IPS-15b (cell line): ENCODE results near the gene LRRC18.

ENCODE experiments used
- H3K27me3 ChIP-seq: one replicate; pipeline ENCODE4 v1.6.1; 2013; ENCODE audit warnings: low read length; ENCODE audit not compliant: control insufficient read depth, insufficient read depth
- H3K36me3 ChIP-seq: one replicate; pipeline ENCODE4 v1.6.1; 2013; ENCODE audit warnings: low read length; ENCODE audit not compliant: control insufficient read depth, insufficient read depth
- H3K4me1 ChIP-seq: one replicate; pipeline ENCODE4 v1.6.1; 2013; ENCODE audit warnings: mild to moderate bottlenecking, low read length; ENCODE audit not compliant: control insufficient read depth, insufficient read depth
- H3K4me3 ChIP-seq: one replicate; pipeline ENCODE4 v1.5.1; 2013; ENCODE audit warnings: low read depth, low read length
- H3K9ac ChIP-seq: one replicate; pipeline ENCODE4 v1.6.1; 2013; ENCODE audit warnings: low read depth, mild to moderate bottlenecking, low read length
- H3K9me3 ChIP-seq: one replicate; pipeline ENCODE4 v1.6.1; 2013; ENCODE audit warnings: mild to moderate bottlenecking, low read length; ENCODE audit not compliant: control insufficient read depth, insufficient read depth

The LRRC18 gene

DNA sequence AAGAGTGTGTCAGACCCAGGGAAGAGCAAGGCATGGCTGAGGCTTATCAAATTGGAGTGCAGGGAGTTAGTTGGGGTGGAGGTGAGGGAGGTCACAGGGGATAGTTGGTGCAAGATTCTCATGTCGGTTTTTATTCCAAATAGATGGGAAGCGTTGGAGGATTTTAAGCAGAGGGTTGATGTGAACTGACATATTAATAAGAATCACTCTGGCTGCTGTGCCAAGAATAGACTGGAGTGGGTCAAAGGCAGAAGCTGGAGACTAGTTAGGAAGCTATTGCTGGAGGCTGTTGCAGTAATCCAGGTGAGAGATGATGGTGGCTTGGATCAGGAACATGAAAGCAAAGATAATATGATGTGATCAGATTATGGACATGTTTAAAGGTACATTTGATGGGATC, 36.5 kb downstream of the LRRC18 start:
- no peak overlapping the region for H3K9ac ChIP-seq
- no peaks in the 10 kb centered on the region for H3K36me3 ChIP-seq
- no peaks in the 10 kb centered on the region for H3K9me3 ChIP-seq
- H3K27me3 ChIP-seq: no peaks in the 10 kb centered on the region
- no peaks in the 10 kb centered on the region for H3K4me1 ChIP-seq
- no peak overlapping the region for H3K4me3 ChIP-seq

DNA sequence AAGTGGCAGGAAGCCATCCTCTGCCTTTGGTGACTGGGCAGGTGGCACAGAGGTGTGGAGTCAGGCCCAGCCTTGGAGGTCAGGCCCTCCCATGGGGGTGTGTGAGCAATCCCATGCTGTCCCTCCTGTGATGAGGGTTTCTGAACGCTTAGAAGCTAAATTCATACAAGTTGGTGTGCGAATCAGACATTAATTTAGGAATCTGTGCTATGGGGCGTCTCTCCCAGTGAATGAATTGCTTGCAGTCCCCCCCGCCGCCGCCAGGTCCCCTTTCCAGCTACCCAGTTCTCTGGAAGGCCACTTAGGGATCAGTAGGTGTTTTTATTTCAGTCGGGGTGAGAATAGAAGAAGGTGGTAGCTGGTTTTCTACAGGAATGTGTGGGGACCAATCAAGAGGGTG, 37.5 kb downstream of the LRRC18 start:
- Histone ChIP-seq H3K9ac (no peak overlapping the region), H3K27me3 (no peaks in the 10 kb centered on the region), H3K36me3 (no peaks in the 10 kb centered on the region), H3K4me1 (no peaks in the 10 kb centered on the region), H3K9me3 (no peaks in the 10 kb centered on the region), H3K4me3 (no peak overlapping the region)

DNA sequence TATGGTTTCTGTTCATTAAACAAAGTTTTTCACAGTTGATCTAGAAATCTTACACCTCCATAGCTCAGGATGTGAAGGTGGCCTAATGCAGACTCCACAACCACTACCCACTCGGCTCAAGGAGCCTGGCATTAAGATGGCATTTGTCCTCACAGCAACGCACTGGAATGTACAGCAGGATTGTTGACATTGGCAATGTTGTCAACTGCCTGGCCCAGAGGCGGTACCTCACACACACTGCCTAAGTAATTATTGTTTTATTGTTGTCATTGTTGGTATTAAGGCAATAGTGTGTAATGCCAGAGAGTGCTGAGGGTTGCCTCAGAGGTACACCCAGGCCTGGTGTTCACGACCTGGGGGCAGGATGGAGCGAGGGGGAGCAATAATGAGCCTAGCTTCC, 38.3 kb downstream of the LRRC18 start:
- no peaks in the 10 kb centered on the region for H3K27me3 ChIP-seq
- no peaks in the 10 kb centered on the region for H3K9me3 ChIP-seq
- H3K36me3 ChIP-seq: no peaks in the 10 kb centered on the region
- H3K4me1 ChIP-seq: no peaks in the 10 kb centered on the region
- H3K4me3 ChIP-seq: no peak overlapping the region
- H3K9ac ChIP-seq: no peak overlapping the region

- Histone ChIP-seq H3K9ac (no peak overlapping the region), H3K4me3 (no peak overlapping the region), H3K9me3 (no peaks in the 10 kb centered on the region), H3K36me3 (no peaks in the 10 kb centered on the region), H3K27me3 (no peaks in the 10 kb centered on the region), H3K4me1 (no peaks in the 10 kb centered on the region)
Observed at GRCh38 chr10:48900371-48900801, 39.3 kb downstream of the LRRC18 start.

DNA sequence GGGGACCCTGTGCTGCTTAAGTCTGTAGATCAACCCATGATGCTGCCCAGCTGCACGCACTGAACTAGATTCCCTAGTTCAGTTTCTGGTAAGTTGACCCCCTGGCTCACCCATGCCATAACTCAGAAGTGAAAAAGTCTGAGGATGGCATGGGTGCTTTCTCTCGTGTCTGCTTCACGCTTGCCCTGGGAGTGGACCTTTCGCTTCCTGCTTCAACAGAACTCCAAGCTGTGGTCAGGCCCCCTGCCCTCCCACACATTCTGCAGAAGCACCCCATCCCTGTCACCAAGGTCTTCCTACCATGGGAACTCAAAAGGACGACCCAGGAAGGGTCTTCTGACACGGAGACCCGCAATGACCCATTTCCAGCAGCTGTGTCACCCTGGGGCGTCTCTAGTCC, 39.9 kb downstream of the LRRC18 start:
- no peak overlapping the region for H3K4me3 ChIP-seq
- H3K4me1 ChIP-seq: no peaks in the 10 kb centered on the region
- no peaks in the 10 kb centered on the region for H3K27me3 ChIP-seq
- H3K36me3 ChIP-seq: no peaks in the 10 kb centered on the region
- H3K9me3 ChIP-seq: no peaks in the 10 kb centered on the region
- no peak overlapping the region for H3K9ac ChIP-seq

DNA sequence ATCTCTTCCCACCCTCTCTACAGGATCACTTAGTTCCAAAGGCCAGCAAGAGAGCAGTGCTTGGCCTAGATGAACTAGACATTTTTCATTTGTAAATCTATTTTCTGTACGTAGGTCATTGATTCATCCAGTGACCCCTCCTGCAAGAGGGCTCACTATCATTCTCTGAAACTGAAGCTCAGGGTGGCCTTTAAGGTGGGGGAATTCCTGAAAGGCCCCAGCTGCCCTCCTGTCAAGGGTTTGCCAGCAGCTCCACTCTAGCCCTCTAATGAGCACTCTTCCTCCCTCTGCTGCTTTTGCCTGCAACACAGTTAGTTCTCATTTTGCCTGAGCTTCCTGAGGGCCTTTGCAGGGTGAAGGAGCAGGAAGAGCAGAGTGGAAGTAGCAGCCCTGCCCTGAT, 41.2 kb downstream of the LRRC18 start:
- Histone ChIP-seq H3K9ac (no peak overlapping the region), H3K9me3 (no peaks in the 10 kb centered on the region), H3K4me3 (no peak overlapping the region), H3K27me3 (no peaks in the 10 kb centered on the region), H3K36me3 (no peaks in the 10 kb centered on the region), H3K4me1 (no peaks in the 10 kb centered on the region)

DNA sequence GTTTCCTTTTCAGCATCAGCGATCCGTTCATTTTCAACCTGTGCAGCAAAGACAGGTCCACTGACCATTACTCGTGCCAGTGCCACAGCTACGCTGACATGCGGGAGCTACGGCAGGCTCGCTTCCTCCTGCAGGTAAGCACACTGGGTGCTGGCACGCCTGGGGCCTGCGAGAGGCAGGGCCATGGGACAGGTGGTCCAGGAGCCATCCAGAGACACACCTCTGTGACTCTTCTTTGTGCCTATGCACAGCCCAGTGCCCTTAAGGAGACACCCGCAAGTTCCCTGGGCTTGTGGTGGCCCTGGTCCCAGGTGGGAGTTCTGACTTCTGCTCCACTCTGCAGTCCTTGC, 42.2 kb downstream of the LRRC18 start:
- Histone ChIP-seq H3K27me3 (no peaks in the 10 kb centered on the region), H3K4me3 (no peak overlapping the region), H3K36me3 (no peaks in the 10 kb centered on the region), H3K9ac (no peak overlapping the region), H3K9me3 (no peaks in the 10 kb centered on the region), H3K4me1 (no peaks in the 10 kb centered on the region)

DNA sequence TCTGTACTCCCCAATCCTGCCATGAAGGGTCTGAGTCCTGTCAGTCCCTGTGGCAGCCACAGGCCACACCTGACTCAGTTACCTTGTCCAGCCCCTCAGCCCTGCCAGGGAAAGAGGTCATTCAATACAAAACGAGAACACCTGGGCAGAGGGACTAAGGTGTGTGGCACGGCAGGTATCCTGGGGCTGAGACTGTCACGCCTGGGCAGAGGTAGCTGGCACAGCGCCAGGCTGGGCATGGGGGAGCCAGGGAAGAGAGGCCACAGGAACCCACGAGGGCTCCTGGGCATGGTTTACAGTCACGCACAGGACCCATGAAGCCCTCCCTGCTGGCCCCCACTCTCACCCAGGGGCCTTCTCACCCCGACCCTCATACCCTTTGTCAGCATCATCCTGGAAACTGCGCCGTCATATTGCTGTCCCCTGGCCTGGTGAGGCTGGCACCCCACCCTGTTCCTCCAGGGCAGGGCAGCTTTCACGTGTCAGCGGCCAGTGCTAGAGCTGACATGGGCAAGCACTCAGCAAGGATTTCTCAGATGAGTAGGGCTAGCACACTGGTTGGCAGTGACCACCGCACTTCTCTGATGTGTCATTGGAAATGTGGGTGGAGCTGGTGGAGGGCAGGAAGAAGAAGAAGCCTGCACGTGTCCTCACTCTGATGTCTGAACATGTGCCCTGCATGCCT, 42.7 kb downstream of the LRRC18 start:
- Histone ChIP-seq H3K27me3 (no peaks in the 10 kb centered on the region), H3K9ac (no peak overlapping the region), H3K4me3 (no peak overlapping the region), H3K4me1 (no peaks in the 10 kb centered on the region), H3K9me3 (no peaks in the 10 kb centered on the region), H3K36me3 (no peaks in the 10 kb centered on the region)

DNA sequence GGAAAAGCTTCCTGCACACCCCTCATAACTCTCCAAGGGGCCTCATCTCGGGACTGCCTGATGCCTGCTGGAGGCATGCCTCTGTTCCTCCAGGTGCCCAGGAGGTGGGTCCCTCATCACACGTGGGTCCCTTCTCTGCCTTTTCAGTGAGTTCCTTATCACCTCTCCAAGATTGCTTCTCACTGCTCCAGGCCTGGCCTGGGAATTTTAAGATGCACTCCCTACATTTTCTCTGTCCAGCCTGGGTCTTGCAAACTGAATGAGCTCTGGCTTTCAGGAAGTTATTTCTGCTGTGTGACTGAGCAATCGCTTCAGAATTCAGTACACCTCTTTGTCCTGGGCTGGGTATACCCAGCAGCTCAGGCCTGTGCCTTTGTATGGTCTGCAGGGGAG, 43.8 kb downstream of the LRRC18 start:
- Histone ChIP-seq H3K4me3 (no peak overlapping the region), H3K36me3 (peaks cover 1% of the 10 kb centered on the region), H3K4me1 (no peaks in the 10 kb centered on the region), H3K9ac (no peak overlapping the region), H3K27me3 (no peaks in the 10 kb centered on the region), H3K9me3 (no peaks in the 10 kb centered on the region)

DNA sequence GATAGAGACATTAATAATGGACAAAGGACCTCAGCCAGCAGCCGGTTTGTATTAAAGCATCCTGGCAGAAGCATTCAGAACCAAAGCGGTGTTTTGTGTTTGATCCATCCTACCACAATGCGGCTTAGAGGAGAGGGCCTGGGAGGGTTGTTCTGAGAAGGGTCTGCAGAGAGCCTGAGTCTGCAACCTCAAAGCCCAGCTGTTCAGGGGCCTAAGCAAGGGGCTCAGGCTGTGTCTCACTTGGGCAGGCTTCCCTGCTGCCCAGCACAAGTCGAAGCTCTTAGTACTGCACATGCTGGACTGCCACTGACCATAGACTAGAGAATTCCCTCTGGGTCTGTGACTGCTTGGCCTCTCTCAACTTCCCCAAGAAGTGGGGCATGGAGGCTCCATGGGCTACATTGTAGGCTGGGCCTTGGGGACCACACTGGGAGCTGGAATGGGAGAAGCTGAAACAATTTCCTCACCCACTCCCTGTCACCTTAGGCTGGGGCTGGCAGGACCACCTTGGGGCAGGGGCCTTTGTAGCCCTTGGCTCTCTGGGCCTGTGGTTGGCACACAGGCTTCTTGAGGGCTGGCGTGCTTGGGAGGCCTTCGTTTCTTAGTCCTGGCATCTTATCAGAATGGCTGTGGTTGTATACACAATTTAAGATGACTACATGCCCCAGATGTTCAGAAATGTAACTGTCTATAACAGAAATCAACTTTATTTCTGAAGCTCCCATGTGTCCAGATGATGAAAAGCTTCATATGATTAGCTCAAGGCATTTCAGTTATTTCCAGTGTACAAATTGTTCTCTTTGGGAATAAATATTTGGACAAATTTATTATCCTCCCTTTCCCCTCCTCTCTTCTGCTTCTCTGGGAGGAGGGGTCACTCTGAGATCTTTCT, 44.5 kb downstream of the LRRC18 start:
- Histone ChIP-seq H3K4me1 (no peaks in the 10 kb centered on the region), H3K36me3 (peaks cover 2% of the 10 kb centered on the region), H3K9ac (no peak overlapping the region)

GRCh38 chr10:48890888-48891850, 48.5 kb downstream of the LRRC18 start:
- Histone ChIP-seq H3K4me3 (no peak overlapping the region), H3K9me3 (no peaks in the 10 kb centered on the region), H3K9ac (no peak overlapping the region), H3K27me3 (no peaks in the 10 kb centered on the region), H3K4me1 (no peaks in the 10 kb centered on the region), H3K36me3 (peaks cover 2% of the 10 kb centered on the region)

More for the DNA sequence above, 44.5 kb downstream of the LRRC18 start:
- no peaks in the 10 kb centered on the region for H3K9me3 ChIP-seq
- H3K4me3 ChIP-seq: no peak overlapping the region
- no peaks in the 10 kb centered on the region for H3K27me3 ChIP-seq
